Measurements from ENCODE around the gene SUV39H2.
"Not testable (repeated sequence)": the region's sequence is repeated elsewhere in the genome, so short reads cannot be mapped to it uniquely, and the experiment has no call there.

SUV39H2 gene

DNA sequence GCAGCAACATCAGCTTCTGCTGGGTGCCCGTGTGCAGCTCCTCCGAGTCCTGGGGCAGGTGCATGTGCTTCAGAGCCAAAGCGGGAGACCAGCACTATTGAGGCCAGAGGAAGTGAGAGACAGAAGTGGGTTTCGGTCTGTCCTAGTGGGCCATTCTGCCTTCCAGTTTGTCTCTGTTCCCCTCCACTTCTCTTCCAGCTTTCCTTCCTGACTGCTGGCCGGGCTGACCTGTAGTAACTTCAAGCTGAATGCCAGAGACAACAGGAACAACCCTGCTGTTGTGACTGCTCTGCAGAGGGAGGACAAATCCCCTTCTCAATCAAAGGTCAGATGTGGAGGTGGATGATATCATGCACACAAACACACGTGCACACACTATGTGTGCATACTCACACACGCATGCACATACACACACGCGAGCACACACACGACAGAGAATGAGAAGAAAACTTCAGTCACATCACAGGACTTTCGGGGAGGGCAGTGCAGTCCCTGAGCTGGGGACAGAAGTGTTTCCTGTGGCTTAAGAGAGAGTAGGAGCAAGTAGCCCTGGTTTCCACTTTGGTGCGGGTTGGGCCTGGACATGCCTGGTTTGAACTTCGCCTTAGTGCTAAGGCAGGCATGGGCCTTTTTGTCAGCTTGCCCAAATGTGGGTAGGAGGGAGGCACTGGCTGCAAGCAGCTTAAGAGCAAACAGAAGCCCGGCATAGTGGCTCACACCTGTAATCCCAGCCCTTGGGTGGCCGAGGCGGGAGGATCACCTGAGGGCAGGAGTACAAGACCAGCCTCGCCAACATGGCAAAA is 63.7 kb downstream of the SUV39H2 start:
- DNase-seq: not testable (repeated sequence)

DNA sequence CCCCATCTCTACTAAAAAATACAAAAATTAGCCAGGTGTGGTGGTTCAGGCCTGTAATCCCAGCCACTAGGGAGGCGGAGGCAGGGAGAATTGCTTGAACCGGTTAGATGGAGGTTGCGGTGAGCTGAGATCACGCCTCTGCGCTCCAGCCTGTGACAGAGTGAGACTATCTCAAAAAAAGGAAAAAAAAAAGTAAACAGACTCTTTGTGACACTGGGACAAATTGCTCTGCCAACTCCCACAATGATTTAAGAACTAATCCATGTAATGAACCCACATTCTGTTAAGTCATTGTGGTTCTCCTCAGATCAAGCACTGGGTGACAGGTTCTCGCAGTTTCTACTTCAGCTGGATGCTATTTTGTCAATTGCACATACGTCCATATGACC is 64.3 kb downstream of the SUV39H2 start:
- DNase-seq: not testable (repeated sequence)

DNA sequence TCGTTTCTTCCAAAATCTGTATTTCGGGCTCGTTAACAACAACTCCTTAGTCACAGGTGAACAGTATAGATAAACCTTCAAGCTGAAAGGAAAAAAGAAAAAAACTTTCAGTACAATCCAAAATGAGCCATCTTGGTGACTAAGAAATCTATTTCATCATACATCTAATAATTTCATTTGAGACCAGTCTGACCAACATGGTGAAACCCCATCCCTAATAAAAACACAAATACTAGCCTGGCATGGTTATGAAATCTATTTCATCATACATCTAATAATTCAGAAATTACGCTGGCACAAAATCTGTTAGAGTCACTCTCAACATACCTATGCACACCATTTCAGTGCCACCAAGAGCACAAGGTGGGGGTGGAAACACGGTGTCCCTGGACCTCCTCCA is 66.4 kb downstream of the SUV39H2 start:
- no peak for DNase-seq

DNA sequence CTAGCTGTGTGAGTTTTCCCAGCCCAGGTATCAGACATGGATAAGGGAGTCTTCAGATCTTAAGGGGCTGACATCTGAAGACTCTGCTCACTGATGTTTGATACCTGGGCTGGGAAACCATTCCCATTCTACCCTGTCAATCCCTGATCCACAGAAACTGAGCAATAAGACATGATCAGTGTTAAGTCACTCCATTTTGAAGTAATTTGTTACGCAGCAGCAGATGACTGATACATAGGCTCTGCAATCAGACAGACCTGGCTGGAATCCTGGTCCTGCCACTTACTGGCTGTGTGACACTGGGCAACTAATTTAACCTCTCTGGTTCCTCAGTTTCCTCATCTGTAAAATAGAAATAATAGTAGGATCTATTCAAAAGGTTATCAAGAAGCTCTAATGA is 68.6 kb downstream of the SUV39H2 start:
- DNase-seq: no peak

DNA sequence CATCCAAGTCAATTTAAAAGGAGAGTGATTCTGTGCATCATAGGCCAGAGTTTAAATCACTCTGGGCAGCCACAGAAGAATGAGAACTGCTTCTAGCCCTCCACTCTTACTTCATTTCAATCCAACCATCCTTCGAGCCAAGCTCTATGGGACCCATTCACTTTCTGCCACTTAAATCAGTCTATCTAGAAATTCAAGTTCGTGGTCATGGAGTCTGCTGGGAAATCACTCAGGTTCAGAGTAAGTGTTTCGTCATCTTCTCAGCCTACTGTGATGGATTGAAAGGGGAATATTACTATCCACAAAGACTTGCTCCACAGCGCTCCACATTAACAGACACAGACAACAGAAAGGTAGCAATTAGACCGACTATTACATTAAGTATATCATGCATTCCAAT is 70.6 kb downstream of the SUV39H2 start:
- no peak for DNase-seq

DNA sequence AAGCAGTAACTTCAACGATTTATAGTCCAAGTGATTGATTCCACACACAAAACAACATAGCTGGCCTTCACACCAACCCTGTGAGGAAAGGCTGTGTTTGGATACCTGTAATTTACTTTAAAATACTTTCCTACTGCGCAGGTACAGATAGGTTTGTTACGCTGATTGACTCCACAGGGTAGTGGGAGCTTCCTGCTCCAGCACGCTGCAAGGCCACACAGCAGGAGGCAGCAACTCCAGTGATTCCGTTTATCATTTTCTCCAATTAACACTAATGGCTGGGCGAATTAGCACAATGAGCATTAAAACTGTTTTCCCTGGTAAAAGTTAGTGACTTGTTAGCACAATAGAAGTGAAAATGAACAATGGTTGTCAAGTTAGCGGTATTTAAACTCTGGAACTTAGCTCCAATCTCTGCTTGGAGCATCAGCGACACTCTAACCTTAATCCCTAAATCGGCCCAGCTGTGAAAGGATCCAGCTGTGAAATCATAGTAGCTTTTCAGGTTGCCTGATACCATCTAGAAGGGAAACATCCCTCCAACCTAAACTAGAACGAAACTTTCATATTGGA is 74.3 kb downstream of the SUV39H2 start:
- DNase-seq: no peak

DNA sequence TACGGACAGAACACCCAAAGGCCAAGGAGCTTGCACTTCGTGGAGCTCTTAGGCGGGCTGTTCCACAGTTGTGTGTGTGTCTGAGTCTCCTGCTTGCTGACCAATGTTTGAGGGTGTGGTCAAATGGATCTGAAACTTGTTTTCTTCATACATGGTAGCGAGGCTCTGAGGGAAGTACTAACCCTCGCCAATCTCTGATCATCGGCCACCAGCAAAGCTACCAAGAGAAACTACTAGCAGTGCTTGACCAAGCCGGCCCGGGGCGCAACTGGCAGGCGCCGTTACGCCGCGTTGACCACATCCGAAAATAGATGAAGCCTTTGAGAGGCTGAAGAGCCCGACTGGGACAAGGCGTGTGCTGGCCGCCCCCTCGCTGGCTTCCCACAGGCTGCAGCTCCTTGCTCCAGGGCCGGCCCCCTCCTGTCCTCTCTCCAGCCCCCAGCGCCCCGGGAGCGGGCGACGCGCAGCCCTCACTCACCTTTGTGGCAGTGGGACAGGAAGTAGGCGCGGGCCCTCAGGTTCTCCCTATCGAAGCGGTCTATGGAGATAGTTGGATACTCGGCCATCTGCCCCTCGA is 74.8 kb downstream of the SUV39H2 start:
- no peak for DNase-seq

All from NCI-H1417 treated with DMSO at 0.1 percent for 48 hours (cell line).